ENCODE results near the gene TP53I3. TPM values are rescaled to one million over a fixed set of nuclear protein-coding genes. Genes with fewer than 3 reads are reported as not detected.

TP53I3 gene
- total and polyA plus RNA-seq, 2 donors (not counting 3 experiments of a cell fraction or from before 2014, with no cell fraction given): 94.2 to 116 TPM

DNA sequence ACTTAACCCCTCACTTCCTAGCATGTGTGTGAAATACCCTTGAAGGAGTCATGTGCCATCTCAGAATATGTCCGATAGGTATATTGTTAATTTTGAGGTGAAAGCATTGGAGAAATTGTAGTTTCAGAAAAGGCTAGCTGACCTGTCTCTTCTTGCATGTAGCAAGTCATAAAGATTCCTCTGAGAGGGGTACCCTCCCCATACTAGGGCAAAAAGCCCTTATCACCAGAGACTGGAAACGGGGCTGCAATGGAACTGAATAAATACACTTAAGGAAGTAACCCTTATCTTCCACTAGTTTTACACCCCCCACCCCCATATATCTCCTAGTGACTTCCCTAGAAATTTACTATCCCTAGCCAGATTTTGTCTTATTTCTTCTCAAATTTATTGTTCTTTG is 6.8 kb downstream of the TP53I3 start:
- H3K4me2 ChIP-seq (ENCODE audit: insufficient read depth, low read length): peak overlapping the region; percentile 74
- no peak for DNase-seq (ENCODE audit: low read depth, low spot score)
- intact Hi-C loops (cut with micrococcal nuclease): loop anchor here (2.0 kb wide), 2 partner anchors 63 to 87 kb away; no protein-coding TSS in a partner anchor
- peak overlapping the region in 1 of 3 experiments; percentile 53 for H3K4me3 ChIP-seq (replicated peaks in 1 of 3; ENCODE audit: insufficient read depth in 1 of 3, low read depth in 1 of 3, low read length in 3 of 3)
- H3K27ac ChIP-seq (ENCODE audit: insufficient read depth, low read depth, low read length): no peak overlapping the region
- ChIA-PET CTCF (interaction anchor here (0.7 kb wide), 1 partner anchor 260 kb away, joined by 4 read pairs; no protein-coding TSS in a partner anchor), POLR2A (no interaction called here)
- H2AFZ ChIP-seq (ENCODE audit: low read depth, low read length): no peak overlapping the region
- peaks cover 7 to 15% of the 10 kb centered on the region in 2 experiments for H3K36me3 ChIP-seq (ENCODE audit: control insufficient read depth in 2 of 2, extremely low read depth in 1 of 2, insufficient read depth in 2 of 2, low read length in 2 of 2)
- peaks cover 15% of the 10 kb centered on the region for H3K4me1 ChIP-seq (ENCODE audit: control insufficient read depth, extremely low read depth, insufficient read depth, low read length)
- FAIRE-seq: no peak
- H4K20me1 ChIP-seq (replicated peaks; ENCODE audit: control insufficient read depth, extremely low read depth, insufficient read depth, low read length): no peaks in the 10 kb centered on the region
- peak; percentile 1 for TF ChIP-seq POLR2A (IDR thresholded peaks at IDR 0.05; ENCODE audit: low read depth, low read length)
- no peak for TF ChIP-seq FOS (IDR thresholded peaks at IDR 0.05; ENCODE audit: borderline replicate concordance, insufficient read depth, low read length)
- TF ChIP-seq MAX (IDR thresholded peaks at IDR 0.05; ENCODE audit: insufficient read depth, insufficient read length): no peak
- TF ChIP-seq, protein P1, sequence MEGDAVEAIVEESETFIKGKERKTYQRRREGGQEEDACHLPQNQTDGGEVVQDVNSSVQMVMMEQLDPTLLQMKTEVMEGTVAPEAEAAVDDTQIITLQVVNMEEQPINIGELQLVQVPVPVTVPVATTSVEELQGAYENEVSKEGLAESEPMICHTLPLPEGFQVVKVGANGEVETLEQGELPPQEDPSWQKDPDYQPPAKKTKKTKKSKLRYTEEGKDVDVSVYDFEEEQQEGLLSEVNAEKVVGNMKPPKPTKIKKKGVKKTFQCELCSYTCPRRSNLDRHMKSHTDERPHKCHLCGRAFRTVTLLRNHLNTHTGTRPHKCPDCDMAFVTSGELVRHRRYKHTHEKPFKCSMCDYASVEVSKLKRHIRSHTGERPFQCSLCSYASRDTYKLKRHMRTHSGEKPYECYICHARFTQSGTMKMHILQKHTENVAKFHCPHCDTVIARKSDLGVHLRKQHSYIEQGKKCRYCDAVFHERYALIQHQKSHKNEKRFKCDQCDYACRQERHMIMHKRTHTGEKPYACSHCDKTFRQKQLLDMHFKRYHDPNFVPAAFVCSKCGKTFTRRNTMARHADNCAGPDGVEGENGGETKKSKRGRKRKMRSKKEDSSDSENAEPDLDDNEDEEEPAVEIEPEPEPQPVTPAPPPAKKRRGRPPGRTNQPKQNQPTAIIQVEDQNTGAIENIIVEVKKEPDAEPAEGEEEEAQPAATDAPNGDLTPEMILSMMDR (IDR thresholded peaks at IDR 0.05; ENCODE audit: extremely low read depth in 1 of 2, insufficient read depth in 1 of 2, low read depth in 1 of 2, low read length in 2 of 2): no peak
- TF ChIP-seq JUN (IDR thresholded peaks at IDR 0.05; ENCODE audit: borderline replicate concordance, insufficient read depth, insufficient read length, low read depth): no peak
- no peak for TF ChIP-seq EZH2 (IDR thresholded peaks at IDR 0.05; ENCODE audit: borderline replicate concordance, low read depth, low read length, severe bottlenecking)
- H3K27me3 ChIP-seq (ENCODE audit: control insufficient read depth in 2 of 2, insufficient read depth in 2 of 2, low read length in 2 of 2): no peaks in the 10 kb centered on the region
- H3K9me3 ChIP-seq (replicated peaks; ENCODE audit: control insufficient read depth, insufficient read depth, low read length): no peaks in the 10 kb centered on the region
- H3K9ac ChIP-seq (replicated peaks; ENCODE audit: extremely low read depth, insufficient read depth, low read length): peak overlapping the region; percentile 29
- peaks cover 24% of the 10 kb centered on the region for H3K79me2 ChIP-seq (ENCODE audit: control insufficient read depth, insufficient read depth, low read length)
- dilution Hi-C loops (cut with MboI; ENCODE audit: extremely low pct_ligation_motif_present, low sequenced_read_pairs): no loop called here
- no peaks in the 10 kb centered on the region for H3K9me1 ChIP-seq (replicated peaks; ENCODE audit: control insufficient read depth, extremely low read depth, insufficient read depth, low read length)
- no TSS peak for BruUV-seq (replicated peaks)
